Heart left ventricle (tissue), 13 donors: ENCODE measurements around the gene PCBP3.

Experiments used
- POLR2A ChIP-seq, 2 donors: fragments of 450-650 bp; IDR thresholded peaks; one replicate each; pipeline ENCODE4 v1.6.1; 2017; ENCODE audit warnings: antibody characterized with exemption in 2 of 2, mild to moderate bottlenecking in 2 of 2, moderate library complexity in 2 of 2
- TF ChIP-seq, protein P1 (sequence below), 12 donors: fragments of 200-600 bp; sonication (generic) in 4 of 12; IDR thresholded peaks; one replicate each; pipeline versions ENCODE4 v1.5.0 to v1.8.0; 2018 to 2022; ENCODE audit warnings: antibody characterized with exemption in 12 of 12, mild to moderate bottlenecking in 5 of 12
- donor health status: ischemic (EF 13 %, LVEDD 7.1; RV severe dilation, severe dysfunction).
- donor health status: DM: no; HTN: yes; CAD: no.
- donor health status: DM: no; HTN: no; CAD: no.
- donor health status: ischemic (EF 25% LVEDD 6.9; RV normal size, moderate dysfunction).
- donor health status: ischemic (EF 25% LVEDD 5.7; RV mildly dilated, moderate dysfunction).
- donor health status: ischemic (EF 35%, LVEDD 5.7; RV mildly dilated, moderate dysfunction).
- donor health status: nonischemic (EF 11% LVEDD 7.7; RV severe dilation, severe dysfunction).
- donor health status: DM: yes; HTN: yes; CAD: no.
- donor health status: PGD.
- donor health status: ischemic (EF 29% LVEDD 5.4; RV normal size, mild dysfunction).
- donor health status: nonischemic (EF 23%, LVEDD 6.1; RV moderate dilation, normal function).

DNA sequence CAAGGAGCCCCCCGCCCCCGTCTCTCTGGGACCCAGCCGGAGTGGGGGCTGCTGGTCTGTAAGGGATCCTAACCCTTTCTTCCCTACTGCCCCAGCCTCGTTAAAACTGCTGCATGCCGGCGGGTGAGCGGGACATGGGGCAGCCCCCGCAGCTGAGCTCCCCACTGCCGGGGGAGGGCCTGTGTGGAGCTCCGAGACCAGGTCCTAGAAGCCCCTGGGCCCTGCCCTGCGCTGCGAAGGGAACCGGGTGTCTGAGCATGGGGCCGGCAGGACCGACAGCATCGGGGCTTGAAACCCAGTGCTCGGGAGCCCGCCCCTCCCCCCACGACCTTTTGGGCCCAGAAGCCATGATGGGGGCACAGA lies 328.8 kb downstream of the PCBP3 start:
- TF ChIP-seq, protein P1, sequence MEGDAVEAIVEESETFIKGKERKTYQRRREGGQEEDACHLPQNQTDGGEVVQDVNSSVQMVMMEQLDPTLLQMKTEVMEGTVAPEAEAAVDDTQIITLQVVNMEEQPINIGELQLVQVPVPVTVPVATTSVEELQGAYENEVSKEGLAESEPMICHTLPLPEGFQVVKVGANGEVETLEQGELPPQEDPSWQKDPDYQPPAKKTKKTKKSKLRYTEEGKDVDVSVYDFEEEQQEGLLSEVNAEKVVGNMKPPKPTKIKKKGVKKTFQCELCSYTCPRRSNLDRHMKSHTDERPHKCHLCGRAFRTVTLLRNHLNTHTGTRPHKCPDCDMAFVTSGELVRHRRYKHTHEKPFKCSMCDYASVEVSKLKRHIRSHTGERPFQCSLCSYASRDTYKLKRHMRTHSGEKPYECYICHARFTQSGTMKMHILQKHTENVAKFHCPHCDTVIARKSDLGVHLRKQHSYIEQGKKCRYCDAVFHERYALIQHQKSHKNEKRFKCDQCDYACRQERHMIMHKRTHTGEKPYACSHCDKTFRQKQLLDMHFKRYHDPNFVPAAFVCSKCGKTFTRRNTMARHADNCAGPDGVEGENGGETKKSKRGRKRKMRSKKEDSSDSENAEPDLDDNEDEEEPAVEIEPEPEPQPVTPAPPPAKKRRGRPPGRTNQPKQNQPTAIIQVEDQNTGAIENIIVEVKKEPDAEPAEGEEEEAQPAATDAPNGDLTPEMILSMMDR (IDR thresholded peaks at IDR 0.05): no peak
- no peak for TF ChIP-seq POLR2A (IDR thresholded peaks at IDR 0.05)
